HepG2 (cell line): Measurements from ENCODE around the gene B4GALT1. TPM values are rescaled to one million over a fixed set of nuclear protein-coding genes. Genes with fewer than 3 reads are reported as not detected.

ENCODE experiments used
- ATAC-seq: fragments of 200-7000 bp; cut with Tn5 transposase; 3 replicates; pipeline ENCODE4 v1.9.1; 2020; ENCODE audit warnings: mild to moderate bottlenecking, moderate library complexity
- BruUV-seq: library from RNA; stranded (reverse); fragments of 400-500 nt; replicated peaks from 2 replicates; lab custom pipeline; 2021; lab: Mats Ljungman, UMichigan
- CTCF ChIA-PET: fragments of 300-600 bp; formaldehyde crosslinking; extraction: SDS; loops from one replicate; lab custom pipeline; 2021; ENCODE audit warnings: low total read pairs, inconsistent platforms, low intra/inter-chr PET ratio; lab: Yijun Ruan, JAX
- POLR2A ChIA-PET: fragments of 350-600 bp; sonication (Branson Sonifier 250); formaldehyde crosslinking; loops from one replicate; lab custom pipeline; 2020; ENCODE audit warnings: antibody characterized with exemption, inconsistent platforms; lab: Yijun Ruan, JAX
- DNase-seq: peaks from one replicate; pipeline ENCODE4 v3.0.0-alpha.2; 2015; ENCODE audit warnings: low spot score
- FAIRE-seq: peaks from 3 replicates; lab custom pipeline; 2011; peaks lifted over from hg19 to GRCh38; lab: Jason Lieb, UNC
- H2AFZ ChIP-seq: one replicate; pipeline ENCODE4 v1.6.1; 2011; ENCODE audit warnings: low read length, inconsistent platforms
- H3K27ac ChIP-seq: fragments of 300-600 bp; 3 replicates; pipeline ENCODE4 v1.8.0; 2011; ENCODE audit warnings: mixed run types, mild to moderate bottlenecking, mixed read lengths, low read length, inconsistent platforms; ENCODE audit not compliant: insufficient read depth; ENCODE audit errors: extremely low read length
- H3K27me3 ChIP-seq, 2 experiments: fragments of 200-600 bp in 1 of 2; 2 replicates in 1 of 2; 3 replicates in 1 of 2; pipeline versions ENCODE4 v1.6.0 to v1.8.0; 2011; ENCODE audit warnings: low read length in 2 of 2, mild to moderate bottlenecking in 2 of 2, moderate library complexity in 2 of 2, inconsistent platforms in 1 of 2; ENCODE audit not compliant: insufficient read depth in 2 of 2, control insufficient read depth in 1 of 2
- H3K36me3 ChIP-seq, 2 experiments: fragments of 200-600 bp in 1 of 2; replicated peaks in 1 of 2; 2 replicates in 1 of 2; 3 replicates in 1 of 2; pipeline versions ENCODE4 v1.5.1 to v1.8.0; 2011; ENCODE audit warnings: low read length in 2 of 2, inconsistent platforms in 1 of 2; ENCODE audit not compliant: insufficient read depth in 2 of 2, control insufficient read depth in 1 of 2
- H3K4me1 ChIP-seq: 2 replicates; pipeline ENCODE4 v1.5.1; 2012; ENCODE audit warnings: low read length, inconsistent platforms; ENCODE audit not compliant: insufficient read depth
- H3K4me2 ChIP-seq: 2 replicates; pipeline ENCODE4 v1.6.0; 2011; ENCODE audit warnings: low read depth, low read length, inconsistent platforms
- H3K4me3 ChIP-seq, 3 experiments: fragments of 200-600 bp in 1 of 3; sonication (generic), shearing (Covaris generic) in 1 of 3; replicated peaks in 1 of 3; 2 replicates each; pipeline ENCODE4 v1.5.1; 2011 to 2016; ENCODE audit warnings: low read length in 3 of 3, inconsistent platforms in 2 of 3, low read depth in 2 of 3, mild to moderate bottlenecking in 2 of 3, control low read depth in 1 of 3, mixed read lengths in 1 of 3; ENCODE audit not compliant: insufficient read depth in 1 of 3
- H3K79me2 ChIP-seq: one replicate; pipeline ENCODE4 v1.6.1; 2011; ENCODE audit warnings: low read length, inconsistent platforms; ENCODE audit not compliant: insufficient read depth
- H3K9ac ChIP-seq: 2 replicates; pipeline ENCODE4 v1.6.0; 2011; ENCODE audit warnings: mild to moderate bottlenecking, low read depth, low read length, inconsistent platforms; ENCODE audit not compliant: insufficient read depth
- H3K9me3 ChIP-seq: 2 replicates; pipeline ENCODE4 v1.5.1; 2012; ENCODE audit warnings: mild to moderate bottlenecking, low read length
- H4K20me1 ChIP-seq: 2 replicates; pipeline ENCODE4 v1.6.0; 2011; ENCODE audit warnings: inconsistent platforms, mild to moderate bottlenecking, low read length, moderate library complexity; ENCODE audit not compliant: insufficient read depth
- ATF1 ChIP-seq: IDR thresholded peaks from 2 replicates; pipeline ENCODE4 v1.6.1; 2016; ENCODE audit warnings: mild to moderate bottlenecking, control low read depth
- GTF3A ChIP-seq: sonication (generic); formaldehyde crosslinking; conservative IDR thresholded peaks from 2 replicates; pipeline ENCODE4 v1.4.0; 2020; ENCODE audit warnings: mild to moderate bottlenecking, missing genetic modification reagents
- GZF1 ChIP-seq: sonication (generic); formaldehyde crosslinking; IDR thresholded peaks from 2 replicates; pipeline ENCODE4 v1.5.1; 2020; ENCODE audit warnings: mild to moderate bottlenecking, missing genetic modification reagents
- KDM3A ChIP-seq: IDR thresholded peaks from 2 replicates; pipeline ENCODE4 v1.6.1; 2018; ENCODE audit warnings: low read depth, missing compliant biosample characterization
- KDM5A ChIP-seq: fragments of 200-600 bp; sonication (generic); IDR thresholded peaks from 2 replicates; pipeline ENCODE4 v1.7.0; 2018; ENCODE audit warnings: antibody characterized with exemption, mild to moderate bottlenecking, low read length, borderline replicate concordance
- NR1H2 ChIP-seq: sonication (generic); formaldehyde crosslinking; IDR thresholded peaks from 2 replicates; pipeline ENCODE4 v1.8.1; 2022; ENCODE audit warnings: low read depth, missing genetic modification reagents, borderline replicate concordance
- PCBP1 ChIP-seq: fragments of 200-400 bp; formaldehyde crosslinking; IDR thresholded peaks from 2 replicates; pipeline ENCODE4 v1.6.1; 2017; ENCODE audit warnings: mild to moderate bottlenecking, low read depth, low read length, borderline replicate concordance
- POLR2AphosphoS2 ChIP-seq: IDR thresholded peaks from 2 replicates; pipeline ENCODE4 v1.6.1; 2011; ENCODE audit warnings: low read depth, low read length, improper control_type of control experiment
- RARG ChIP-seq: sonication (generic); formaldehyde crosslinking; IDR thresholded peaks from 2 replicates; pipeline ENCODE4 v1.4.0; 2020; ENCODE audit warnings: low read depth, mild to moderate bottlenecking, missing genetic modification reagents
- SIN3B ChIP-seq: fragments of 150-350 bp; IDR thresholded peaks from 2 replicates; pipeline ENCODE4 v1.6.1; 2014; ENCODE audit warnings: low read length
- SP5 ChIP-seq: IDR thresholded peaks from 2 replicates; pipeline ENCODE4 v1.6.1; 2016; ENCODE audit warnings: low read depth, borderline replicate concordance
- ZBTB20 ChIP-seq: sonication (generic); formaldehyde crosslinking; IDR thresholded peaks from 2 replicates; pipeline ENCODE4 v1.8.1; 2023; ENCODE audit warnings: missing genetic modification reagents, low read depth, mild to moderate bottlenecking, borderline replicate concordance
- ZNF432 ChIP-seq: sonication (generic); formaldehyde crosslinking; IDR thresholded peaks from 2 replicates; pipeline ENCODE4 v1.5.0; 2020; ENCODE audit warnings: missing genetic modification reagents, mild to moderate bottlenecking, borderline replicate concordance
- ZNF451 ChIP-seq: sonication (generic); formaldehyde crosslinking; IDR thresholded peaks from 2 replicates; pipeline ENCODE4 v1.5.0; 2020; ENCODE audit warnings: mild to moderate bottlenecking, missing genetic modification reagents
- ZNF530 ChIP-seq: sonication (generic); formaldehyde crosslinking; IDR thresholded peaks from 2 replicates; pipeline ENCODE4 v1.5.0; 2020; ENCODE audit warnings: low read depth, mild to moderate bottlenecking, missing genetic modification reagents
- ZNF577 ChIP-seq: sonication (generic); formaldehyde crosslinking; IDR thresholded peaks from 2 replicates; pipeline ENCODE4 v1.4.0; 2020; ENCODE audit warnings: mild to moderate bottlenecking, low read depth, missing genetic modification reagents, borderline replicate concordance
- WGBS: methylation state at CpG from one replicate; pipeline ENCODE4 v1.1.6; 2017; ENCODE audit warnings: low lambda C conversion rate; 5-methylcytosine and 5-hydroxymethylcytosine counted together
- in situ Hi-C: cut with HindIII; loops from 2 replicates; pipeline ENCODE4 v1.10.0; 2017; ENCODE audit warnings: low pct_unique_long_range_greater_than_20kb; ENCODE audit not compliant: extremely low pct_ligation_motif_present
- intact Hi-C: fragments of 100-400 bp; cut with micrococcal nuclease; formaldehyde crosslinking; loops from one replicate; pipeline ENCODE4 v1.10.0; 2022; ENCODE audit not compliant: unreplicated experiment
- polyA plus RNA-seq, 8 experiments: library from polyadenylated mRNA; depleted of rRNA in 3 of 8; stranded (reverse) in 7 of 8; unstranded in 1 of 8; fragments of >200 nt; fragmentation: Illumina TruSeq in 4 of 8; extraction: Trizol in 4 of 8; gene quantifications; 2 replicates each; pipeline versions ENCODE4 v1.2.1 to v1.2.3, GENCODE V29; 2011 to 2016; ENCODE audit warnings: low read depth in 4 of 8, missing spikeins in 1 of 8, mixed read lengths in 1 of 8; ENCODE audit not compliant: insufficient read depth in 1 of 8
- total RNA-seq, 5 experiments: library from RNA; depleted of rRNA; stranded (reverse); fragments of >200 nt; fragmentation: Illumina TruSeq; extraction: Trizol; gene quantifications; 2 replicates each; pipeline ENCODE4 v1.2.3, GENCODE V29; 2016; ENCODE audit warnings: low read depth in 1 of 5
- TF ChIP-seq, protein P1 (sequence below): sonication (generic); formaldehyde crosslinking; IDR thresholded peaks from 2 replicates; pipeline ENCODE4 v1.4.0; 2020; ENCODE audit warnings: missing genetic modification reagents, borderline replicate concordance
- TF ChIP-seq, protein P2 (sequence below): sonication (generic); formaldehyde crosslinking; IDR thresholded peaks from 2 replicates; pipeline ENCODE4 v1.4.0; 2020; ENCODE audit warnings: low read depth, mild to moderate bottlenecking, missing genetic modification reagents

Gene B4GALT1
- total and polyA plus RNA-seq, 2 of the 13 experiments (the other 11 are each of a cell fraction or from before 2014, with no cell fraction given): 15.7 to 33.5 TPM

DNA sequence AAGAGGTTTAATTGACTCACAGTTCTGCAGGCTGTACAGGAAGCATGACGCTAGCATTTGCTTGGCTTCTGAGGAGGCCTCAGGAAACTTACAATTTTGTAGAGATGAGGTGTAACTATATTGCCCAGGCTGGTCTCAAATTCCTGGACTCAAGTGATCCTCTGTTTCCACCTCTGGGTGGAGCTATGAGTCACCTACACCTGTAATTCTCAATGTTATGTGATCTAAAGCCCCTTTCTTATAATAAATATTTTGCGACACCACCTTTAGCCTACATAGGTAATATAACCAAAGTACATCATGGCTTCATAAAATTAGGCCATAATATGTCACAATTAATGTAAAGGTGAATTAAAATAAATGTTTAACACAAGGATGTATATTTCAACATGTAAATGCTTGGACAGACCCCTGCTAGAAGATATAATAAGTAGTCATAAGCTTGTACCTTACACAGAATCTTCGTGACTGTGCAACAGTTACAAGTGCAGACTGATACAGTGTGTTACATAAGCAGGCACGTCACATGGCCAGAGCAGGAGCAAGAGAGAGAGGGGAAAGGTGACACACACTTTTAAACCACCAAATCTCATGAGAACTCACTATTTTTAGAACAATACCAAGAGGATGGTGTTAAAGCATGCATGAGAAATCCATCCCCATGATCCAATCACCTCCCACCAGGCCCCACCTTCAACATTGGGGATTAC, 43.0 kb upstream of the B4GALT1 start:
- Histone ChIP-seq H3K9ac (no peak overlapping the region), H3K9me3 (no peaks in the 10 kb centered on the region), H2AFZ (no peak overlapping the region), H3K79me2 (no peaks in the 10 kb centered on the region), H4K20me1 (no peaks in the 10 kb centered on the region), H3K36me3 (no peaks in the 10 kb centered on the region), H3K27me3 (peaks cover 0 to 2% of the 10 kb centered on the region in 2 experiments; a peak in 3 of 5 replicates), H3K27ac (no peak overlapping the region), H3K4me3 (no peak overlapping the region), H3K4me1 (no peaks in the 10 kb centered on the region), H3K4me2 (no peak overlapping the region)
- 43% methylated on average over 4 of the region's 4 CpGs for WGBS
- CTCF ChIA-PET: no interaction called here
- in situ Hi-C loops (no loop called here), intact Hi-C loops (no loop called here)
- FAIRE-seq (no peak), ATAC-seq (no peak), DNase-seq (no peak)
- no peak for TF ChIP-seq POLR2AphosphoS2
- no peak for TF ChIP-seq ZNF577 (CRISPR knock-in tag)
- TF ChIP-seq PCBP1: no peak
- no peak for TF ChIP-seq ZNF451 (CRISPR knock-in tag)
- no peak for TF ChIP-seq KDM3A (CRISPR knock-in tag)
- TF ChIP-seq ZNF432 (CRISPR knock-in tag): no peak
- POLR2A ChIA-PET: no interaction called here
- no TSS peak for BruUV-seq

DNA sequence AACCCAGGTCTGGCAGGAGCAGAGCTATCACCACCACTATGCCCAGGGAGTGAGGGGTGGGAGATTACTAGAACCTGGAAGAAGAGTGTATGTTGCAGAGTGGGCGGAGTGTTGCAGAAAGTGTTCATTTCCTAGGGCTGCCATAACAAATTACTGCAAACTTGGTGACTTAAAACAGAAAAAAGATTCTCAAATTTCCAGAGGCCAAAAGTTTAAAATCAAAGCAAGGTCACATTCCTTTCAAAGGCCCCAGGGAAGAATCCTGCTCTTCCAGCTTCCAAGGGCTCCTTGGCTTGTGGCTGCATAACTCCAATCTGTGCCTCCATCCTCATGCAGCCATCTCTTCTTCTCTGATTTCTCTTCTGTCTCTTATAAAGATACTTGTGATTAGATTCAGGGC, 42.3 kb upstream of the B4GALT1 start:
- Histone ChIP-seq H3K79me2 (no peaks in the 10 kb centered on the region), H3K9me3 (no peaks in the 10 kb centered on the region), H3K4me3 (no peak overlapping the region), H3K9ac (no peak overlapping the region), H3K27me3 (peaks cover 2 to 10% of the 10 kb centered on the region in 2 experiments; a peak in 3 of 5 replicates), H3K27ac (no peak overlapping the region), H3K4me1 (no peaks in the 10 kb centered on the region), H4K20me1 (no peaks in the 10 kb centered on the region), H2AFZ (no peak overlapping the region), H3K4me2 (no peak overlapping the region), H3K36me3 (no peaks in the 10 kb centered on the region)
- ATAC-seq (no peak), FAIRE-seq (no peak), DNase-seq (no peak)
- intact Hi-C loops (no loop called here), in situ Hi-C loops (no loop called here)
- ChIA-PET POLR2A (no interaction called here), CTCF (no interaction called here)
- no TSS peak for BruUV-seq
- WGBS: 45% methylated on average over 1 of the region's 1 CpG
- TF ChIP-seq SP5 (CRISPR knock-in tag): no peak
- no peak for TF ChIP-seq GTF3A
- TF ChIP-seq ZNF530: no peak
- no peak for TF ChIP-seq ATF1 (CRISPR knock-in tag)
- TF ChIP-seq SIN3B: no peak
- TF ChIP-seq, protein P1, sequence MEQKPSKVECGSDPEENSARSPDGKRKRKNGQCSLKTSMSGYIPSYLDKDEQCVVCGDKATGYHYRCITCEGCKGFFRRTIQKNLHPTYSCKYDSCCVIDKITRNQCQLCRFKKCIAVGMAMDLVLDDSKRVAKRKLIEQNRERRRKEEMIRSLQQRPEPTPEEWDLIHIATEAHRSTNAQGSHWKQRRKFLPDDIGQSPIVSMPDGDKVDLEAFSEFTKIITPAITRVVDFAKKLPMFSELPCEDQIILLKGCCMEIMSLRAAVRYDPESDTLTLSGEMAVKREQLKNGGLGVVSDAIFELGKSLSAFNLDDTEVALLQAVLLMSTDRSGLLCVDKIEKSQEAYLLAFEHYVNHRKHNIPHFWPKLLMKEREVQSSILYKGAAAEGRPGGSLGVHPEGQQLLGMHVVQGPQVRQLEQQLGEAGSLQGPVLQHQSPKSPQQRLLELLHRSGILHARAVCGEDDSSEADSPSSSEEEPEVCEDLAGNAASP (CRISPR knock-in tag): no peak
- no peak for TF ChIP-seq RARG
- TF ChIP-seq KDM5A: no peak
- TF ChIP-seq GZF1: no peak
- no peak for TF ChIP-seq ZBTB20 (CRISPR knock-in tag)
- TF ChIP-seq NR1H2: no peak
- TF ChIP-seq, protein P2, sequence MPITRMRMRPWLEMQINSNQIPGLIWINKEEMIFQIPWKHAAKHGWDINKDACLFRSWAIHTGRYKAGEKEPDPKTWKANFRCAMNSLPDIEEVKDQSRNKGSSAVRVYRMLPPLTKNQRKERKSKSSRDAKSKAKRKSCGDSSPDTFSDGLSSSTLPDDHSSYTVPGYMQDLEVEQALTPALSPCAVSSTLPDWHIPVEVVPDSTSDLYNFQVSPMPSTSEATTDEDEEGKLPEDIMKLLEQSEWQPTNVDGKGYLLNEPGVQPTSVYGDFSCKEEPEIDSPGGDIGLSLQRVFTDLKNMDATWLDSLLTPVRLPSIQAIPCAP: no peak
